ENCODE results near the gene CACYBP. TPM values are rescaled to one million over a fixed set of nuclear protein-coding genes. Genes with fewer than 3 reads are reported as not detected.
"Not testable (repeated sequence)": the region's sequence is repeated elsewhere in the genome, so short reads cannot be mapped to it uniquely, and the experiment has no call there.

The CACYBP gene
- total RNA-seq, 1 donor from 2014 or later, result 77.4 TPM

- H3K9me3 ChIP-seq, result no peaks in the 10 kb centered on the region
- no peak for TF ChIP-seq CTCF (IDR thresholded peaks at IDR 0.05)
- no peaks in the 10 kb centered on the region for H3K27me3 ChIP-seq
- no peak overlapping the region for H3K4me3 ChIP-seq
- intact Hi-C loops (cut with DNase I), result no loop called here
- H3K4me1 ChIP-seq, result no peaks in the 10 kb centered on the region
- H3K36me3 ChIP-seq, result peaks cover 71 to 99% of the 10 kb centered on the region in 2 donors
- H3K27ac ChIP-seq, result no peak overlapping the region
- DNase-seq (ENCODE audit: low spot score in 2 of 2), result no peak
Measured at GRCh38 chr1:175013445-175013844, 13.7 kb downstream of the CACYBP start.

GRCh38 chr1:175015243-175015642, 15.5 kb downstream of the CACYBP start:
- no peak for TF ChIP-seq CTCF (IDR thresholded peaks at IDR 0.05)
- no peak for DNase-seq (ENCODE audit: low spot score in 2 of 2)
- Histone ChIP-seq H3K4me3 (no peak overlapping the region), H3K27me3 (no peaks in the 10 kb centered on the region), H3K4me1 (no peaks in the 10 kb centered on the region), H3K9me3 (no peaks in the 10 kb centered on the region), H3K36me3 (peaks cover 70 to 87% of the 10 kb centered on the region in 2 donors), H3K27ac (no peak overlapping the region)
- intact Hi-C loops (cut with DNase I), result no loop called here

GRCh38 chr1:175019524-175019923, 19.8 kb downstream of the CACYBP start:
- Histone ChIP-seq H3K36me3 (peaks cover 36 to 45% of the 10 kb centered on the region in 2 donors), H3K27ac (no peak overlapping the region), H3K27me3 (no peaks in the 10 kb centered on the region), H3K4me1 (peaks cover 0 to 4% of the 10 kb centered on the region in 2 donors), H3K4me3 (no peak overlapping the region), H3K9me3 (no peaks in the 10 kb centered on the region)
- intact Hi-C loops (cut with DNase I), result no loop called here
- TF ChIP-seq CTCF (IDR thresholded peaks at IDR 0.05), result no peak
- no peak for DNase-seq (ENCODE audit: low spot score in 2 of 2)

- intact Hi-C loops (cut with DNase I), result loop anchor here (1.0 to 10.0 kb wide), 3 partner anchors 24 to 1158 kb away; partner anchors contain the start of genes CACYBP, GAS5 and ZBTB37
- peaks cover 0 to 8% of the 10 kb centered on the region in 2 donors for H3K36me3 ChIP-seq
- no peaks in the 10 kb centered on the region for H3K9me3 ChIP-seq
- peak within 1 kb of the TSS; percentile 63 to 81 for H3K27ac ChIP-seq
- H3K4me3 ChIP-seq, result peak within 1 kb of the TSS; percentile 75 to 89
- H3K4me1 ChIP-seq, result peaks cover 0 to 4% of the 10 kb centered on the region in 2 donors
- DNase-seq (ENCODE audit: low spot score in 2 of 2), result peak; percentile 91 to 99
- no peak for TF ChIP-seq CTCF (IDR thresholded peaks at IDR 0.05)
- H3K27me3 ChIP-seq, result no peaks in the 10 kb centered on the region
Measured at GRCh38 chr1:175023043-175023921, 23.5 kb downstream of the CACYBP start, which contains the start of gene MRPS14. Gene MRPS14 (minus strand): TSS chr1:175023425. CDS start chr1:175023408, 17 bp downstream.

GRCh38 chr1:175023922-175024242, 24.1 kb downstream of the CACYBP start:
- H3K36me3 ChIP-seq; H3K27me3 ChIP-seq; H3K4me1 ChIP-seq; H3K9me3 ChIP-seq; DNase-seq (ENCODE audit: low spot score in 2 of 2): not testable (repeated sequence)
- intact Hi-C loops (cut with DNase I), result loop anchor here (1.0 to 10.0 kb wide), 3 partner anchors 25 to 1159 kb away; partner anchors contain the start of genes CACYBP, GAS5 and ZBTB37
- H3K27ac ChIP-seq, result peak overlapping the region; percentile 63 to 81
- H3K4me3 ChIP-seq, result peak overlapping the region; percentile 75 to 89

GRCh38 chr1:175024773-175025172, 25.0 kb downstream of the CACYBP start:
- Histone ChIP-seq H3K4me3 (no peak overlapping the region), H3K27ac (no peak overlapping the region), H3K9me3 (no peaks in the 10 kb centered on the region), H3K4me1 (peaks cover 0 to 4% of the 10 kb centered on the region in 2 donors), H3K27me3 (no peaks in the 10 kb centered on the region), H3K36me3 (no peaks in the 10 kb centered on the region)
- TF ChIP-seq CTCF (IDR thresholded peaks at IDR 0.05), result no peak
- DNase-seq (ENCODE audit: low spot score in 2 of 2), result no peak
- intact Hi-C loops (cut with DNase I), result loop anchor here (10.0 kb wide), 2 partner anchors 860 to 1160 kb away; partner anchors contain the start of genes GAS5 and ZBTB37
